ENCODE data around the gene PLAGL1. TPM values are rescaled to one million over a fixed set of nuclear protein-coding genes. Genes with fewer than 3 reads are reported as not detected.

The PLAGL1 gene
- total RNA-seq, 6 experiments from 2014 or later = 0.74 to 3.2 (median 1.6) TPM

DNA sequence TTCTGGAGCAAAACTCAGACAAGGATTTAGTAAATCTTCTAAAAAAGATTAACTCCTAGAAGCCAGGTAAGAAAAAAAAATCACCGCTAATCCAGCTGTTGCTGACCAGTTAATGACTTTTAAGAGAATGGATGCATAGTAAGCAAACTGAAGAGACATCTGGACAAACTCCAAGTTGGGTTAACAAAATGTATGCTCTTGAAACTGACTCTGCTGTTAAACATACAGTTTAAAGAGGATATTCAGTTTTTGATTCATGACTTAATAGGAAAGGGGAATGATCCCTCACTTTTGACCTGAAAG, 70.4 kb downstream of the PLAGL1 start:
- no peak for DNase-seq
- Histone ChIP-seq H3K27me3 (no peaks in the 10 kb centered on the region), H3K9me3 (no peaks in the 10 kb centered on the region), H3K4me1 (peaks cover 0 to 2% (median 0%) of the 10 kb centered on the region in 4 donors), H3K4me3 (no peak overlapping the region), H3K27ac (no peak overlapping the region), H3K36me3 (no peaks in the 10 kb centered on the region)
- intact Hi-C loops (cut with DNase I) = no loop called here
- no peak for ATAC-seq
- TF ChIP-seq, protein P1, sequence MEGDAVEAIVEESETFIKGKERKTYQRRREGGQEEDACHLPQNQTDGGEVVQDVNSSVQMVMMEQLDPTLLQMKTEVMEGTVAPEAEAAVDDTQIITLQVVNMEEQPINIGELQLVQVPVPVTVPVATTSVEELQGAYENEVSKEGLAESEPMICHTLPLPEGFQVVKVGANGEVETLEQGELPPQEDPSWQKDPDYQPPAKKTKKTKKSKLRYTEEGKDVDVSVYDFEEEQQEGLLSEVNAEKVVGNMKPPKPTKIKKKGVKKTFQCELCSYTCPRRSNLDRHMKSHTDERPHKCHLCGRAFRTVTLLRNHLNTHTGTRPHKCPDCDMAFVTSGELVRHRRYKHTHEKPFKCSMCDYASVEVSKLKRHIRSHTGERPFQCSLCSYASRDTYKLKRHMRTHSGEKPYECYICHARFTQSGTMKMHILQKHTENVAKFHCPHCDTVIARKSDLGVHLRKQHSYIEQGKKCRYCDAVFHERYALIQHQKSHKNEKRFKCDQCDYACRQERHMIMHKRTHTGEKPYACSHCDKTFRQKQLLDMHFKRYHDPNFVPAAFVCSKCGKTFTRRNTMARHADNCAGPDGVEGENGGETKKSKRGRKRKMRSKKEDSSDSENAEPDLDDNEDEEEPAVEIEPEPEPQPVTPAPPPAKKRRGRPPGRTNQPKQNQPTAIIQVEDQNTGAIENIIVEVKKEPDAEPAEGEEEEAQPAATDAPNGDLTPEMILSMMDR (IDR thresholded peaks at IDR 0.05) = no peak
- no peak for TF ChIP-seq POLR2A (IDR thresholded peaks at IDR 0.05)
- 100% methylated on average over 1 of the region's 1 CpG for WGBS (ENCODE audit: insufficient coverage, low coverage, low lambda C conversion rate, missing lambda C conversion rate)

DNA sequence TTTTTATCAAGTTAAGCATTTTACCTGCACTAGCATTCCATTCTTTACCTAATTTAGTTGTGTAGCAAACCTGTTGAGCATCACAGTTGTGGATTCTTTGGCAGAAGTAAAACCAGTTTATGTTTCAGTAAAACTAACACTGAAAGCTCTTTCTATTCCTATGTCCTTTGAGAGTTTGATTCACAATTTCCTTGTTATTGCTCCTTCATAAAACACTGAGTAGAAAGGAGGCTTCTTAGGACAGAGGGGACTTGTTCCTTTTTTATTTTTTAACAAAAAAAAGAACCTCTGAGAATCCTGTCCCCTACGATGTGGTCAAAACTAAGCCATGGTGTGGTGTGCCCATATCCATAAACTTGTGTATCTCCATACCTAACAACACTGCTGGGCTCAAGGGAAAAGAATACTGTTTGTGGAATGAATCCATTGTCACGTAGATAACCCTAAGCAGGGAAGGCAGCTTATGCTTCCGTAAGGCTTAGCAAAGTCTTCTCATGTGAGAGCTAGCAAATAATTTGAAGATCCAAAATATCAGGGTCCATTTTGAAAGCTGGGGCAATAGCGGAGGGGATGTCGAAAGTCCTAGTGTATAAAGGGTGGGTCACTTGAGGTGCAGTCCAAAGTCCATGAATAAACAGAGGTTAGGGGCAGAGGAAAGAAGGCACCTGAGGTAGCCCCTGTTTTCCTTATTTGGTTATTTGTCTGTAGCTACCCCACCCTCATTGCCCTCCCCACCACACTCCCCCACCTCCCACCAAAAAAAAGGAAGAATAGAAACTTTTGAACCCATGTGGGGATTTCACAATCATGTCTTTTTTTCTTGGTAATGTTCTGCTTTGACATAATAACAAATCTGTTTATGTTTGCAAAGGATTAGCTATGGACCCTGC, 71.0 kb downstream of the PLAGL1 start:
- TF ChIP-seq POLR2A (IDR thresholded peaks at IDR 0.05) = no peak
- TF ChIP-seq, protein P1 (IDR thresholded peaks at IDR 0.05) = no peak
- Histone ChIP-seq H3K27ac (no peak overlapping the region), H3K27me3 (no peaks in the 10 kb centered on the region), H3K9me3 (no peaks in the 10 kb centered on the region), H3K36me3 (no peaks in the 10 kb centered on the region), H3K4me3 (no peak overlapping the region), H3K4me1 (peaks cover 0 to 2% (median 0%) of the 10 kb centered on the region in 4 donors)
- intact Hi-C loops (cut with DNase I) = no loop called here
- WGBS (ENCODE audit: insufficient coverage, low coverage, low lambda C conversion rate, missing lambda C conversion rate) = 32% methylated on average over 5 of the region's 5 CpGs
- ATAC-seq = peak in 3 of 4 donors; percentile 27 to 58 (median 49)
- no peak for DNase-seq

DNA sequence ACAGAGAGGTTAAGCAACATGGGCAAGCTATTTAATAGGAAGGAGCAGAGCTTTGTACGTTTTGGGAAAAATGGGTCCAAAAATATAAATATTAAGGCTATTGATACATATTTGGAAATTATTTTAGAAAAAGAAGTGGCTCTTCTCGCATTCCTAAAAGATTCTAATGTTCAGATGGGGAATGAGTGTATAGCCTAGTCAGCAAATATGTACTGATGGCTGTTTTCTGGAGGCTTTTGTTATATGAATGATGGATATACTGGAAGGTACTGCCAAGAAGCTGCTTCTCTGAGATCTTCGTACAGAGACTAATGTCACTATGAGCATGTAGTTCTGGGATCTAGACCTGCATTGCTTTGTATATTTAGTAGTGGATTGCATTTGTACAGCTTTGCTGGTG, 71.7 kb downstream of the PLAGL1 start:
- ATAC-seq = no peak
- intact Hi-C loops (cut with DNase I) = no loop called here
- H3K27me3 ChIP-seq = no peaks in the 10 kb centered on the region

DNA sequence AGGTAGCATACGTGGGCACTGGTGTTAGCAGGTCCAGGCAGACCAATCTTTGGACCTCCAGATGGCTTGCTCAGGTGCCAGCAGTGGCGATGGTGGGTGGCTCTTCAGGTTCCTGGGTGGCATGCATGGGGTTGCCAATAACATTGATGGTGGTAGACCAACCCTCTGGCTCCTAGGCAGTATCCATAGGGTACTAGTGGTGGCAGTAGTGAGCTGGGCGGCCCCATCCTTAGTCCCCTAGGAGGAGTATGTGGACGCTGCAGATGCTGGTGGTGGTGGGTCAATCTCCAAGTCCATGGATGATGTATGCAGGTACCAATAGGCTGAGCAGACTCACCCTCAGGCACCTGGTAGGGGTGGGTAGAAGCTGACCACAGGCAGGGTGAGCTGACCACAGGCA, 73.2 kb downstream of the PLAGL1 start:
- WGBS (ENCODE audit: insufficient coverage, low coverage, low lambda C conversion rate, missing lambda C conversion rate) = no CpG with 5 or more reads among the region's 4 CpGs

More for the DNA sequence above, 71.7 kb downstream of the PLAGL1 start:
- no peak for TF ChIP-seq POLR2A (IDR thresholded peaks at IDR 0.05)
- TF ChIP-seq, protein P1 (IDR thresholded peaks at IDR 0.05) = no peak
- H3K36me3 ChIP-seq = no peaks in the 10 kb centered on the region
- no peak for DNase-seq
- WGBS (ENCODE audit: insufficient coverage, low coverage, low lambda C conversion rate, missing lambda C conversion rate) = 75% methylated on average over 3 of the region's 3 CpGs
- H3K9me3 ChIP-seq = no peaks in the 10 kb centered on the region
- peaks cover 0 to 2% (median 0%) of the 10 kb centered on the region in 4 donors for H3K4me1 ChIP-seq
- no peak overlapping the region for H3K4me3 ChIP-seq
- no peak overlapping the region for H3K27ac ChIP-seq

More for the DNA sequence above, 73.2 kb downstream of the PLAGL1 start:
- no peak for ATAC-seq
- TF ChIP-seq, protein P1 (IDR thresholded peaks at IDR 0.05) = no peak
- no peak for TF ChIP-seq POLR2A (IDR thresholded peaks at IDR 0.05)
- Histone ChIP-seq H3K4me1 (peaks cover 0 to 2% (median 0%) of the 10 kb centered on the region in 4 donors), H3K27me3 (no peaks in the 10 kb centered on the region), H3K9me3 (no peaks in the 10 kb centered on the region), H3K36me3 (no peaks in the 10 kb centered on the region), H3K27ac (no peak overlapping the region), H3K4me3 (no peak overlapping the region)
- DNase-seq = no peak
- intact Hi-C loops (cut with DNase I) = no loop called here
